DND-41 (cell line): ENCODE data around the gene RPL10.

Experiments
- ATAC-seq: fragments of 200-7000 bp; cut with Tn5 transposase; 3 replicates; pipeline ENCODE4 v1.9.1; 2021; ENCODE audit warnings: low read depth; ENCODE audit not compliant: insufficient read depth
- DNase-seq: peaks from one replicate; pipeline ENCODE4 v3.0.0-alpha.2; 2020
- H2AFZ ChIP-seq: 2 replicates; pipeline ENCODE4 v1.6.0; 2012; ENCODE audit warnings: low read depth, low read length
- H3K27ac ChIP-seq: 2 replicates; pipeline ENCODE4 v1.5.1; 2012; ENCODE audit warnings: low read length, inconsistent platforms
- H3K27me3 ChIP-seq: fragments of 200-600 bp; sonication (generic); 2 replicates; pipeline ENCODE4 v1.6.0; 2012; ENCODE audit warnings: low read length, mild to moderate bottlenecking, inconsistent platforms; ENCODE audit not compliant: insufficient read depth, poor library complexity
- H3K36me3 ChIP-seq: 2 replicates; pipeline ENCODE4 v1.5.1; 2012; ENCODE audit warnings: low read length, inconsistent platforms; ENCODE audit not compliant: insufficient read depth
- H3K4me1 ChIP-seq: 2 replicates; pipeline ENCODE4 v1.5.1; 2012; ENCODE audit warnings: mild to moderate bottlenecking, low read length; ENCODE audit not compliant: insufficient read depth
- H3K4me2 ChIP-seq: 2 replicates; pipeline ENCODE4 v1.6.0; 2012; ENCODE audit warnings: mild to moderate bottlenecking, moderate library complexity, low read length, inconsistent platforms; ENCODE audit not compliant: insufficient read depth
- H3K4me3 ChIP-seq, 2 experiments: fragments of 200-600 bp in 1 of 2; shearing (Covaris generic) in 1 of 2; 2 replicates each; pipeline ENCODE4 v1.5.1; 2012 to 2016; ENCODE audit warnings: inconsistent platforms in 2 of 2, low read length in 2 of 2, mild to moderate bottlenecking in 2 of 2, low read depth in 1 of 2, moderate library complexity in 1 of 2
- H3K79me2 ChIP-seq: 2 replicates; pipeline ENCODE4 v1.6.0; 2012; ENCODE audit warnings: low read length, inconsistent platforms; ENCODE audit not compliant: insufficient read depth
- H3K9ac ChIP-seq: 2 replicates; pipeline ENCODE4 v1.6.0; 2012; ENCODE audit warnings: low read depth, mild to moderate bottlenecking, inconsistent platforms, low read length, moderate library complexity
- H3K9me3 ChIP-seq: 2 replicates; pipeline ENCODE4 v1.5.1; 2012; ENCODE audit warnings: low read length, moderate library complexity, mild to moderate bottlenecking, inconsistent platforms; ENCODE audit not compliant: insufficient read depth, severe bottlenecking
- H4K20me1 ChIP-seq: 2 replicates; pipeline ENCODE4 v1.6.0; 2012; ENCODE audit warnings: low read length; ENCODE audit not compliant: insufficient read depth
- CTCF ChIP-seq: IDR thresholded peaks from 2 replicates; pipeline ENCODE4 v1.5.1; 2012; ENCODE audit warnings: borderline replicate concordance, low read length, moderate library complexity, mild to moderate bottlenecking; ENCODE audit not compliant: poor library complexity, severe bottlenecking; ENCODE audit errors: extremely low read depth
- EZH2 ChIP-seq: IDR thresholded peaks from 3 replicates; pipeline ENCODE4 v1.6.1; 2012; ENCODE audit warnings: borderline replicate concordance, low read depth, mild to moderate bottlenecking, moderate library complexity, low read length, inconsistent platforms; ENCODE audit not compliant: severe bottlenecking

Gene RPL10

GRCh38 chrX:154369449-154370299 lies 28.5 kb upstream of the RPL10 start:
- H3K4me2 ChIP-seq, result peak overlapping the region; percentile 90
- ATAC-seq, result peak; percentile 55
- peak overlapping the region; percentile 95 to 99 for H3K4me3 ChIP-seq
- peaks cover 60% of the 10 kb centered on the region for H3K79me2 ChIP-seq
- H3K9me3 ChIP-seq, result no peaks in the 10 kb centered on the region
- H3K9ac ChIP-seq, result peak overlapping the region; percentile 90
- peaks cover 4% of the 10 kb centered on the region for H3K27me3 ChIP-seq
- peaks cover 53% of the 10 kb centered on the region for H3K4me1 ChIP-seq
- DNase-seq, result peak; percentile 89
- H4K20me1 ChIP-seq, result peaks cover 63% of the 10 kb centered on the region
- no peak for TF ChIP-seq EZH2
- H3K27ac ChIP-seq, result peak overlapping the region; percentile 98
- H3K36me3 ChIP-seq, result peaks cover 53% of the 10 kb centered on the region
- H2AFZ ChIP-seq, result no peak overlapping the region

- peaks cover 45% of the 10 kb centered on the region for H3K36me3 ChIP-seq
- H3K9me3 ChIP-seq, result no peaks in the 10 kb centered on the region
- peaks cover 56% of the 10 kb centered on the region for H3K79me2 ChIP-seq
Observed at GRCh38 chrX:154370300-154371016, 27.7 kb upstream of the RPL10 start.

GRCh38 chrX:154371017-154371788 lies 27.0 kb upstream of the RPL10 start:
- Histone ChIP-seq H4K20me1 (peaks cover 49% of the 10 kb centered on the region), H3K4me1 (peaks cover 53% of the 10 kb centered on the region), H2AFZ (peak overlapping the region; percentile 55), H3K36me3 (peaks cover 37% of the 10 kb centered on the region), H3K79me2 (peaks cover 49% of the 10 kb centered on the region), H3K4me2 (peak overlapping the region; percentile 90), H3K27me3 (peaks cover 4% of the 10 kb centered on the region), H3K9ac (peak overlapping the region; percentile 90), H3K27ac (peak overlapping the region; percentile 98), H3K9me3 (no peaks in the 10 kb centered on the region), H3K4me3 (peak overlapping the region; percentile 95 to 99)
- TF ChIP-seq CTCF (no peak), EZH2 (no peak)
- ATAC-seq (peak; percentile 75), DNase-seq (peak; percentile 95)

More at GRCh38 chrX:154370300-154371016, 27.7 kb upstream of the RPL10 start:
- peak overlapping the region; percentile 55 for H2AFZ ChIP-seq
- ATAC-seq, result peak; percentile 3; the same call in 1 of the 3 replicates
- TF ChIP-seq EZH2 (no peak), CTCF (no peak)
- peaks cover 55% of the 10 kb centered on the region for H4K20me1 ChIP-seq
- H3K4me2 ChIP-seq, result peak overlapping the region; percentile 90
- DNase-seq, result peak; percentile 37
- peaks cover 53% of the 10 kb centered on the region for H3K4me1 ChIP-seq
- H3K27ac ChIP-seq, result peak overlapping the region; percentile 98
- H3K9ac ChIP-seq, result peak overlapping the region; percentile 90
- H3K4me3 ChIP-seq, result peak overlapping the region; percentile 95 to 99
- peaks cover 4% of the 10 kb centered on the region for H3K27me3 ChIP-seq
